Epithelial cell of proximal tubule (primary cell): ENCODE measurements around the gene PRKACA. TPM values are rescaled to one million over a fixed set of nuclear protein-coding genes. Genes with fewer than 3 reads are reported as not detected.
A peak's percentile ranks its signal among the peaks of the same experiment; 100 is the strongest.

Experiments used
- DNase-seq: peaks from one replicate; pipeline ENCODE4 v3.0.0-alpha.2; 2011; ENCODE audit warnings: low read depth
- H3K4me3 ChIP-seq: 2 replicates; pipeline ENCODE4 v1.5.1; 2011; ENCODE audit warnings: low read depth, mild to moderate bottlenecking, low read length
- total RNA-seq: library from RNA; depleted of rRNA; stranded (reverse); fragments of >200 nt; gene quantifications from 2 replicates; pipeline ENCODE4 v1.2.3, GENCODE V29; 2015
- TF ChIP-seq, protein P1 (sequence below): conservative IDR thresholded peaks from 2 replicates; pipeline ENCODE4 v1.5.1; 2012; ENCODE audit warnings: low read depth, mild to moderate bottlenecking, low read length

PRKACA gene
- total RNA-seq, 1 donor from 2014 or later = 40.8 TPM

DNA sequence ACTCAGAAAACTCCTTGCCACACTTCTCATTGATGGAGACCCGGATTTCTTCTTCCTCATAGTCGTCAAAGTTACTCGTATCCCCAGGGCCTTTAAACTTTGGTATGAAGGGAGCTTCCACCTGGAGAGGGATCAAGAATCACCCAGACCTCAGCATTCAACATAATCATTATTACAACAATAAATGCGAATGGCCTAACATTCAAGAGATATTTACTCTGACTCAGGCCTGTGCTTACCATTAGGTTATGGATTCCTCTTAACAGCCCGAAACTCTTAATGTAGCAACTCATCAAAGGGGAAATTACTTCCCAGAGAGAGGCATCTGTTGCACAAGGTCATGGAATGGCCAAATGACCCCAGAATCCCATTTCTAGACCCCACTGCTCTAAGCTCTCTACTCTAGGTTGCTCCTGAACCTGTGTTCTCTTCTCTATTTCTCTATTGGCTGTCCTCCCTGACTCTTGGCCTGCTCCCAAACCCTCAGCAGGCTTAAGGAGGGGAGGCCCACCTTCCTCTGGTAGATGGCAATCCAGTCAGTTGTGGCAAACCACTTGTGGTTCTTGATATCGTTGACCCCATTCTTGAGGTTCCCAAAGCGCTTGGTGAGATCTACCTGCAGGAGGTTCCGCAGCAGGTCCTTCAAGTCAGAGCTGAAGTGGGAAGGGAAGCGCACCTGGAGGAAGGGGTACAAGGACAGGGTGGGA lies 24.3 kb downstream of the PRKACA start:
- no peak overlapping the region for H3K4me3 ChIP-seq
- TF ChIP-seq, protein P1, sequence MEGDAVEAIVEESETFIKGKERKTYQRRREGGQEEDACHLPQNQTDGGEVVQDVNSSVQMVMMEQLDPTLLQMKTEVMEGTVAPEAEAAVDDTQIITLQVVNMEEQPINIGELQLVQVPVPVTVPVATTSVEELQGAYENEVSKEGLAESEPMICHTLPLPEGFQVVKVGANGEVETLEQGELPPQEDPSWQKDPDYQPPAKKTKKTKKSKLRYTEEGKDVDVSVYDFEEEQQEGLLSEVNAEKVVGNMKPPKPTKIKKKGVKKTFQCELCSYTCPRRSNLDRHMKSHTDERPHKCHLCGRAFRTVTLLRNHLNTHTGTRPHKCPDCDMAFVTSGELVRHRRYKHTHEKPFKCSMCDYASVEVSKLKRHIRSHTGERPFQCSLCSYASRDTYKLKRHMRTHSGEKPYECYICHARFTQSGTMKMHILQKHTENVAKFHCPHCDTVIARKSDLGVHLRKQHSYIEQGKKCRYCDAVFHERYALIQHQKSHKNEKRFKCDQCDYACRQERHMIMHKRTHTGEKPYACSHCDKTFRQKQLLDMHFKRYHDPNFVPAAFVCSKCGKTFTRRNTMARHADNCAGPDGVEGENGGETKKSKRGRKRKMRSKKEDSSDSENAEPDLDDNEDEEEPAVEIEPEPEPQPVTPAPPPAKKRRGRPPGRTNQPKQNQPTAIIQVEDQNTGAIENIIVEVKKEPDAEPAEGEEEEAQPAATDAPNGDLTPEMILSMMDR = no peak
- no peak for DNase-seq

DNA sequence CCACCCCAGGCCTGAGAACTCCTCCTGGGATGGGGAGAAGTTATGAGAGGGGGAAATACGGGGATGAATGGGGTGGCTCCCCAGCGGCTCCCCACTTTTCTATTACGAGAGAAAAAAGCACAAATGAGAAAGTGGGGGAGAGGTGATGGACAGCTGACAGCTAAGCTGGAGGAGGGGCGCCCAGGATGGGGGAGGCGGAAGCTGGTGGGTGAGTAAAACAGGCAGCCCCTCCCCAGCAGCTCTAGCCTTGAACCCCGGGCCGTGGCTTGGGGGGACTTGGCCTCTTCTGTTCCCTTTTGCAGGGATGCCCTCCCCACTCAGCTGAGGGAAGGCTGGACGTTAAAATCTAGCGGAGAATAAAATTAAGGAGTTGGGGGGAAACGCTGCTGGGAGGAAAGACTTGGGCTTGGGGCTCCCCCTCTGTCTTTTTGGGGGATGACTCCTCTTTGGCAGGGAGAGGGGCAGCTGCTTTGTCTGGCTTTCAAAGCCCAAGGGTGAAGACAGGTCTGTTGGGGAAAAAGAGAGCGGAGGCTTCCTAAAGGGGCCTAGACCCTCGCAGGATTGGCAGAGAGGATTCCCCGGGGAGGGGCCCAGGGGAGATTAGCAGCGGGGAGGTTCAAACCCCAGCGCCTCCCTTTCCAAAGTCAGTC lies 25.6 kb downstream of the PRKACA start:
- no peak for DNase-seq
- TF ChIP-seq, protein P1 = no peak

DNA sequence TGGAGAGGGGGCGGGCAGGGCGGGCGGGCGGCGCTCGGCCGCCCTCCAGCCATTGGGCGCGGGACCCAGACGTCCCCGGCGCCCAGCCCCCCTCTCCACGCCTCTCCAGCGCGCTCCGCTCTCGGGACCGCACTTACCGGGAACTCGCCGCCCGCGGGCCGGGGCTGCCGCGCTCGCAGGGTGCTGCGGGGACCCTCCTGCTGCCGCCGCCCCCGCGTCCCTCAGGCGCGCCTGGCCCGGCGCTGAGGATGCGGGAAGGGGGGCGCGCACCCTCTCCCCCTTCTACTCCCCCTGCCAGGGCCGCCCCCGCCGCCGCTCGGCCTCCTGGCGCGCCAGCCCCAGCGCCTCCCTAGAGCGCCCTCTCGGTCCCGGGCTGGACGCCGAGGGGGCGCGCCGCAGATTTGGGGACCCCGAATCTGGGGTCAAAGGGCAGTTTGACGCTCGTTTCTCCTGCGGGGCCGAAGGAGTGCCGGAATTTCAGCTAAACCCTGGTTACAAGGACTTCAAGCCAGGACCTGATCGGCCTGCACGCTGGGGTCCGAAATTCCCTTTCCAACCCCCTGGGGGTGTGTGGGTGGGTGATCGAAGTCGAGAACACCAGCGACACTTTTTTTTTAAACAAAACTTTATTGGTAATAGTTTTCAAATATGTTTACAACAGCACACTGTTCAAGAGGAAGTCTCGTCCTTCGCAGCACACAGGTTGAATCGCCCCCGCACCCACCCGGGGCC lies 26.3 kb downstream of the PRKACA start:
- no peak for DNase-seq
- peak overlapping the region; percentile 68 for H3K4me3 ChIP-seq
- TF ChIP-seq, protein P1 = peak; percentile 31

More for the DNA sequence above, 25.6 kb downstream of the PRKACA start:
- peak overlapping the region; percentile 68 for H3K4me3 ChIP-seq

DNA sequence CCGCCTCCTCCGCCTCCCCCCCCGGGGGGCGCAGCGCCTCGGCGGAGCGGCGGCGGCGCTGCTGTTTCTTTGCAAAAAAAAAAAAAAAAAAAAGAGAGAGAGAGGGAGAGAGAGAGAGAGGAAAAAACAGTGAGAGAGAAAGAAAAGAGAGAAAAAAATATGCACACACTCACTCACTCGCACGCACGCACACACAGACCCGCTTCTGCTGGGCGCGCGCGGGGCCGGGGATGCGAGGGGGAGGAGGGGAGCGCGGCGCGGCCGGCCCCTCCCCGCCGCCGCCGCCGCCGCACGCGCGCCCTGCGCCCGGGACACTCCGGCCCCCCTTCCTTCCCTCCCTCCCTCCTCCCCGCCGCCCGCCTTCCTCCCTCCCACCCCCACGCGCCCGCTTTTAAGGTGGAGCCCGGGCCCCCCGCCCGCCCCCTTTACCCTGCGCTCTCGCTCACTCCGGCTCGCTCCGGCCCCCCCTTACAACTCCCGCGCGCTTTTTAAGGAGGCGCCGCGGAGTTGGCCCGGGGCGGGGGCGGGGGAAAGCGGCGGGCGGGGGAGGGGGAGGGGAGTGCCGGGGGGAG lies 27.0 kb downstream of the PRKACA start, which contains the start of gene SAMD1:
SAMD1 (minus strand) TSS at position 243 of the 572 bp plus-strand sequence.
- TF ChIP-seq, protein P1 = peak; percentile 3
- H3K4me3 ChIP-seq = peak within 1 kb of the TSS; percentile 68
- DNase-seq = no peak

DNA sequence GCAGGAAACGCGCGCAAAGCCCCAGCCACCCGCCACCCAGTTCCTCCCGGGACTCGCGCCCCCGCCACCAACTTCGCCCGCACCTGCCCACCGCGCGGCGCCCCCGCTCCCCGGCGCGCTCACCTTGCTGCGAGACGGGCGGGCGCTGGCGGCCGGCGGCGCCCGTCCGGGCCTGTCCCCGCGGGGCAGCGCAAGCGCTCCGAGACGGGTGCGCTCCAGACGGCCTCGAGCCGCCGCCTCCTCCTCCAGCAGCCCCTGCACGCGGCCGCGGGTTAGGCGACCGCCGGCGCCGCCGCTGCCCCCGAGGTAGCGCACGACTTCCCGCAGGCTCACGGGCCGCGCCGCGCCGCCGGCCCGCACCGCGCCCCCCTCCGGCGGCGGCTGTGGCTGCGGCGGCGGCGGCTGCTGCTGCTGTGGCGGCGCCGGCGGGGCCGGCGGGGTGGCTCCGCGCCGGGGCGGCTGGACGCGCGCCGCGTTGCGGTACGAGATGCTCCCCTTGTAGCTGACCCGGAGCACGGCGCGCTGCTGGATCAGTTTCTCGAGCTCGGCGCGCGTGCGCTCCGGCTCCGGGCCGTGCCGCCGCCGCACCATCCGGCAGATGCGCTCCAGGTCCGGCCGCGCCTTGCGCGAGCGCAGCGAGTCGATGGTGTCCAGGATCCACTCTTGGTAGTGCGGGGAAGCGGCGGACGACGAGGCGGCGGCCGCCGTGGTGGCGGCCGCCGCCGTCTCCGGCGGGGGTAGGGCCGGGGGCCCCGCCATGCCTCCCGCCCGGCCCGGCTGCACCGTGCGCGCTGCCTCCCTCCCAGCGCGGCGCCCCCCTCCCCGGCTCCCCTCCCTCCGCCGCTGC lies 27.7 kb downstream of the PRKACA start:
- TF ChIP-seq, protein P1 = no peak
- DNase-seq = no peak
- peak overlapping the region; percentile 60 for H3K4me3 ChIP-seq

DNA sequence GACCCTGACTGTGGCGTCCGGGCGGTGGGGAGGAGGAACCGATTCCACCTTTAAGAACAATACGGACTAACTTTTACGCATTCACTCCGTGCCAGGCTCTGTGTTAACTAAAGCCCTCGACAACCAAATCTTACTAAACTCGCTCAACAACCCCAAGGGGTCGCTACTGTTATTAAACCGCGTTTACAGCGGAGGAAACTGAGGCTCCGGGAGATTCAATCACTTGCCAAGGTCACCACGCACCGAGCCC lies 28.2 kb downstream of the PRKACA start:
- TF ChIP-seq, protein P1 = peak; percentile 8
- DNase-seq = no peak
- H3K4me3 ChIP-seq = peak overlapping the region; percentile 60
